ENCODE results near the gene TCF23. TPM values are rescaled to one million over a fixed set of nuclear protein-coding genes. Genes with fewer than 3 reads are reported as not detected.
"Not testable (repeated sequence)": the region's sequence is repeated elsewhere in the genome, so short reads cannot be mapped to it uniquely, and the experiment has no call there.

TCF23 gene
- total RNA-seq, 1 donor from 2014 or later: 0.16 TPM

DNA sequence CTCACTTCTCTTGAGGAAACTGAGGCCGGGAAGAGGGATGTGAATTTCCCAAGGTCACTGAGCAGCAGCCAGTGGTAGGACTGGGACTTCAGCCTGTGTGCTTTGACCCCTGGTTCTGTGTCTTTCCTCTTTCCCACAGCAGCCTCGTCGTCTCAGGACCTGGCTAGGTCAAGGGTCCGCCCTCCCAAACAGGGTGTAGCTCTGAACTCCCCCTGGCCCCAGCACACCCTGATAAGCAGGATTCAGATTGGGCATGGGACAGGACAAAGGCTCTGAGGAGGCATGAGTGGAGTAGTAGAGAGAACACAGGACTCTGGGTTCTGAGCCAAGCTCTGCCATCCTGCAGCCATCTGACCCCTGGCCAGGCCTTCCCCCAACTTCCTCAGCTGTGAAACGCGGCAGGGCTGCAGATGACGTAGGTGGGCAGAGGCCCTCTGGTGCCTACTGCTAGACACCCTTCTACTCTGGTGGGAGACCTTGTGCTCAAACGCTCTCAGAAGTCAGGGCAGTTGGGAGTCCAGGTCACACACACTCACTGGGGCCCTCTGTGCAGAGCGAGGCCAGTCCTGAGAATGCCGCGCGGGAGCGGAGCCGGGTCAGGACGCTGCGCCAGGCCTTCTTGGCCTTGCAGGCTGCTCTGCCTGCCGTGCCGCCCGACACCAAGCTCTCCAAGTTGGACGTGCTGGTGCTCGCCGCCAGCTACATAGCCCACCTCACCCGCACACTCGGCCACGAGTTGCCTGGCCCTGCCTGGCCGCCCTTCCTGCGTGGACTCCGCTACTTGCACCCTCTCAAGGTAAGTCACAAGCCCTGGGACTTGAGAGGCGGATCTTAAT lies 984 bp downstream of the TCF23 start:
- DNase-seq (ENCODE audit: missing footprints) (no peak), ATAC-seq (no peak)
- intact Hi-C loops (cut with DNase I): no loop called here

DNA sequence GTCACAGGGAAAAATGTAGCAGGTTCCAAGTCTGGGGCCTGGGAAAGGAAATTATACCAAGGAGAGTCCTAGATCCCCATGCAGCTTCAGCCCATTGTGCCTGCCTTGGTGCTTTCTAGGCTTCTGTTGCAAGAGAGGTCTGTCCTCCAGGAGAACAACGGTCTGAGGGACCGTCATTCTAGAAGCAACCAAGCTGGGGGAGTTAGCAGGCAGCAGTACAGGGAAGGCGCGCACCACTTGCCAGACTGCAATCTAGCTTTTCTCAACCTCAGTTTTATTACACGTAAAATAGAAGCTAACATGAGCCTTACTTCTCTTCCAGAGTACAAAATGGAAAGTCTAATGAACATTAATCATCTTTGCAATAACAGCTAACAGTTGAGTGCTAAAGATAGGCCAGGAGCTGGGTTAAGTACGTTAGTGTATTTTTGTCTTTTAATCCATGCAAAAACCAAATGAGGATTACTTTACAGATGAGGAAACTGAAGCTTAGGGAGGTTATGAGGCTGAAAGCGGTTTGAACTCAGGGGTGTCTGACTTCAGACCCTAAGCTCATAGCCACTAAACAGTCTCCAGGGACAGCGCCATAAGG lies 1.9 kb downstream of the TCF23 start:
- intact Hi-C loops (cut with DNase I): no loop called here
- no peak for DNase-seq (ENCODE audit: missing footprints)
- no peak for ATAC-seq

DNA sequence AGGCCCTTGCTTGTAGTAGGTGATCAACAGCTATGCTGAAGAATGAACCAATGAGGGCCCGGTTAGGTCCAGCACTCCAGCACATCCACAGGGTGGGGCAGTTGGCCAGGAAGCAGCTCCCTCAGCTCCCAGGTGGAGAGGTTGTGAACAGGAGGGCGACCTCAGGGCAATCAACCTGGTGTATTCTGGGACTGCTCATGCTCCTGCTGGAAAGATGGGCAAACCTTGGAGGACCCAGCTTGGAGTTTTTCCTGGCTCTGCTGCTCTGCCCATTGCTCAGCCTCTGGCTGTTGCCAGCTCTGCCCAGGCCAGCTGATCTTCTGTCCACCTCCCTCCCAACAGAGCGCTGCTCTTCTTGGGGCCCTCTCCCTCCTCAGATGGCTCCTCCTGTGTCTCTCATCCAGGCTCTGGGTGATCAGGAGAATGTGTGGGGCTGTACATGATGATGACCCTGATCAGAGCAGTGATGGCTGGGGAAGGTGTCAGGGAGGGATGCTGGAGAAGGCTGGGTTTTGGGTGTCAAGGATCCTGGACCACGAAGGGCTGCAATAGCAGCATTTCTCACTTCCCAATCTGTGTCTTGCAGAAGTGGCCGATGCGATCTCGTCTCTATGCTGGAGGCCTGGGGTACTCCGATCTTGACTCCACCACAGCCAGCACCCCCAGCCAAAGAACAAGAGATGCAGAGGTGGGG lies 3.4 kb downstream of the TCF23 start:
- intact Hi-C loops (cut with DNase I): no loop called here
- ATAC-seq (no peak), DNase-seq (ENCODE audit: missing footprints) (no peak)

DNA sequence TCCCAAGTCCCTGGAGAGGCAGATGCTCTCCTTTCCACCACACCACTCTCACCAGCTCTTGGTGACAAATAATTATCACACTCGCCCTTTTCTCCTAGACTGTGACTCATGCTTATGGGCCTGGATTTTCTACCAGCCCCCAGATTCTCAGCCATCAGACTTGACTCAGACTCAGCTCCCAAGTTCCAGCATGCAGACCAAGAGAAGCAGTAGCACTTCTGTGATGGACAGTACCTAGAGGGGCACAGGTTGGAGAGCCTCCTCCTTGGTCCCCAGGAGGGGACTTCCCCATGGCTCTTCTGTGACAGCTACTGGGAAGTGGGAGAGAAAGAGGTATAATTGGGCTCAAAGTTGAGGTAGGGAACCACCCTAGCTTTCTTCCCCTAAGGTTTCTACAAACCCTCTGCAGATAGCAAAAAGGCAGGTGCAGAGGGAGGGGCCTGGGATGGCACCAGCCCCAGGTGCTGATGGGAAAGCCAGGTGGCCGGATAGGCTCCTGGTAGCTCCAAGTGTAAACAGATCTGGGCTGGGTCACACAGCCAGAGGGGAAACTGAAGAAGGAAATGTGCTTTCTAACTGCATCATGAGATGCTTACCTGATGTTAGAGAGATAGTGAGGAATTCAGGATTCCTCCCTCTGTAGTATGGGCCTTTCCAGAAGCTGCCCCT lies 4.1 kb downstream of the TCF23 start:
- DNase-seq (ENCODE audit: missing footprints) (no peak), ATAC-seq (no peak)
- intact Hi-C loops (cut with DNase I): no loop called here

DNA sequence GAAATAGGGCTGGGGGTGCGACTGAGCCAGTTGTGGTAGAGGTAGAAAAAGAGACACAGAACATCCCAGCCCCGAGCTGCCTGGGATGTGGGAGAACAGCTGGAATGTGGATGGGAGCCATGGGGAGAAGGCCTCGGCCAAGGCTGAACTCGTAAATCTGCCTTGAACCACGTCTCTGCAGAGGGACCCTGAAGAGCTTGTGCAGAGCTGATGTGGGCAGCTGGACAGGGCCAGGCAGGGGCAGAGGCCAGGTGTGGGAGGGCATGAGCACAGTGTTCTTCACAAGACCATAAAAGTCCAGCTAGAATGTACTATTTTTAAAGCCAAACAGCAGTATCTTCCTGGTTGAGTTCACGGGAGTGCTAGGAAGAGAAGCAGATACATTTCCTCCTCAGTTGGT lies 5.7 kb downstream of the TCF23 start:
- no peak for DNase-seq (ENCODE audit: missing footprints)
- no peak for ATAC-seq

DNA sequence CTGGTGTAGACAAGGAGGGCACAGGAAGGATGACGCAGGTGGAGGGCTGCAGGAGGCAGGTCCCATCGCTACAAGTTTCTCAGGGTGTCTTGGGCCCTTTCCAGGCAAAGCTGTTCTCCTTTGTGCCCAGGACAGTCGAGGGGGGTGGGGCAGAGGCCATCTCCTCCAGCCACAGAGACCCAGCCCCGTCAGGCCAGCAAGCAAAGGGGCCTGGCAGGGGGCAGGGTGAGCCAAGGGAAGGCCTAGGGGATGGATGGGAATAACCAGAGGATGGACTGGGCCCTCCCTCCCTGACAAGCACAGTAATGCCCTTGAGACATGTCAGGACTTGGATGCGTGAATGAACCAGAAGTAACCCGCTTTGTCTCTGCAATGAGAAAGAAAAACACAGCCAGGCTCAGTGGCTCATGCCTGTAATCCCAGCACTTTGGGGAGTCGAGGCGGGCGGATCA lies 6.3 kb downstream of the TCF23 start:
- ATAC-seq (no peak), DNase-seq (ENCODE audit: missing footprints) (no peak)

More for the DNA sequence above, 5.7 kb downstream of the TCF23 start:
- intact Hi-C loops (cut with DNase I): no loop called here

DNA sequence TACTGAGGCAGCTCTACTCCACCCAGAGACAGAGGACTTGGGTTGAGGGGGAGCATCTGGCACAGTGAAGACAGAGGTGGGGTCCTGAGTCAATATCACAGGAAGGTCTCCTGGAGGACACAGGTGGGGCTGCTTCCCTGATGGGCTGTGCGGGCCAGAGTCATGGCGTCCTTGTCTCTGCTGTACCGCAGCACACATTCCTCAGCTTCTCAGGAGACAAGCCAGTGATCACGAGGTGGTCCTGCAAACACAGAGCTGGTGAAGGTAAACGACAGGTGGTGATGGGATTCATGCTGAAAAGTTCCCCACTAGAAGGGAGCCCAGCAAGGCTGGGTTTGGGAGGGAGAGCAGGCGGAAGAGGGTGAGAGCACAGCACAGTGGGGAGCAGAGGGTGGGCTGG lies 9.7 kb downstream of the TCF23 start:
- DNase-seq (ENCODE audit: missing footprints) (no peak), ATAC-seq (no peak)
- intact Hi-C loops (cut with DNase I): no loop called here

More for the DNA sequence above, 6.3 kb downstream of the TCF23 start:
- intact Hi-C loops (cut with DNase I): no loop called here

DNA sequence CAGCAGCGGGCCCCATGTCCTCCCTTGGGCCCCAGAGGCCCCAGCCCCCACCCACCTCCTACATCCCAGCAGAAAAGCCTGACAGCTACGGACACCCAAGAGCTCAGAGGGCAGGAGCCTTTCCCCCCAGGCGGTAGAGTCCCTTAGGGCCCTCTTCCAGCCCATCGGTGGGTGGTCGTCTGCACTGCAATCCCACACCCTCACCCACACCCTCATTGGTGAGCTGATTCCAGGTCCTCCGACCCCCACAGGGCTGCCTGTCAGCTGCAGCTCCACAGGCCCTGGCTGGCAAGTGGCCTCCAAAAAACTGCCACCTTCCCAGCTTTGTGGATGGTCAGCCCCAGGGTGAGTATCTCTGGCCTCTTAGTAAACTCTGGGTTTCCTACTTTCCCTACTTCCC lies 10.5 kb downstream of the TCF23 start:
- DNase-seq (ENCODE audit: missing footprints) (no peak), ATAC-seq (no peak)
- intact Hi-C loops (cut with DNase I): no loop called here

DNA sequence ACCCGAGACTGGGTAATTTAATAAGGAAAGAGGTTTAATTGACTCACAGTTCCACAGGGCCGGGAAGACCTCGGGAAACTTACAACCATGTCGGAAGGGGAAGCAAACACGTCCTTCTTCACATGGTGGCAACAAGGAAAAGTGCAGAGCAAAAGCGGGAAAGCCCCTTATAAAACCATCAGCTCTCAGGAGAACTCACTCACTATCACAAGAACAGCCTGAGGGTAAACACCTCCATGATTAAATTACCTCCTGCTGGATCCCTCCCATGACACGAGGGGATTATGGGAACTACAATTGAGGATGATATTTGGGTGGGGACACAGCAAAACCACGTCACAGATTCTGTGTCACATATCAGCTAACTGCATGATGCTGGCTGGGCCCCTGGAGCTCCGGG lies 11.4 kb downstream of the TCF23 start:
- intact Hi-C loops (cut with DNase I): no loop called here
- ATAC-seq: no peak
- no peak for DNase-seq (ENCODE audit: missing footprints)

DNA sequence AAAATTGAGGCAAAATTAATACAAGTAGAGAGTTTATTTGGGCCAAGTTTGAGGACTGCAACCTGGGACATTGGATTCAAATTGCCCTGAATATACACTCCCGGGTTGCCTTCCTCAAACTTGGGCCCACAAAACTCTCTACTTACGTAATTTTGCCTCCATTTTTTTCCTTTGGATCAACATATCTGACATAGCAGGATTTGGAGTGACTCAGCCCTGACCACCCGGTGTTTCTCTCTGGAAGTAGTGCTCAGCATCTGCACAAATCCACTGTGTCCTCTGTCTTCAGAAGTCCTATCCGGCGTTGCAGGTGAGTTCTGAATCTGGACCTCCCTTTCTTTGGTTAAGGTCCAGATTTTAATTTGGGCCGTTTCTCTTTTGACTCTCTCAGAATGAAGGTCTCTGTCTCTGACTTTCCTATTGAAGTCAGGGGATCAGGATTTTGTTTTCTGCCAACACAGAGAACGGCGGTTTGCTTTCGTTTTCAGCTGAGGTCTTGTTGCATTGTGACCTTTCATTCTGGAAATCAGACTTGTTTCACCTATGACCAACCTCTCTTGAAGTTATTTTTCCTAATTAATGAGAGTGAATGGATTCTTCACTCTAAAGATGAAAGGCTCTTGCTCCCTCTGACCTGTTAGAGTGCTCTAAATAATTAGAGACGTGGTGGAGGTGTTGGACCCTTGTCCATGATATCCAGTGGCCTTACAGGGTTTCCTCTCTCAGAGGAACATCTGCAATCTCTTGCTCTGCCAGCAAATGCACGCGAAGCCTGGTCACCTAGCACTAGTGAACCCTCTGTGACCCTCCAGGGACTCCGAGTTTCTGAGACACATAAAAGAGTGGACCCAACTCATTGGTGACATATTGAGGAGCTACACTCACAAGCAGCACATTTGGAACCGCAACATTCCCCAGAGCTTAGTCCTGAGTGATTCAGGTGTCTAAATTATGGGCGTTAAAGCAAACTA lies 13.6 kb downstream of the TCF23 start:
- no peak for ATAC-seq
- intact Hi-C loops (cut with DNase I): no loop called here
- no peak for DNase-seq (ENCODE audit: missing footprints)

DNA sequence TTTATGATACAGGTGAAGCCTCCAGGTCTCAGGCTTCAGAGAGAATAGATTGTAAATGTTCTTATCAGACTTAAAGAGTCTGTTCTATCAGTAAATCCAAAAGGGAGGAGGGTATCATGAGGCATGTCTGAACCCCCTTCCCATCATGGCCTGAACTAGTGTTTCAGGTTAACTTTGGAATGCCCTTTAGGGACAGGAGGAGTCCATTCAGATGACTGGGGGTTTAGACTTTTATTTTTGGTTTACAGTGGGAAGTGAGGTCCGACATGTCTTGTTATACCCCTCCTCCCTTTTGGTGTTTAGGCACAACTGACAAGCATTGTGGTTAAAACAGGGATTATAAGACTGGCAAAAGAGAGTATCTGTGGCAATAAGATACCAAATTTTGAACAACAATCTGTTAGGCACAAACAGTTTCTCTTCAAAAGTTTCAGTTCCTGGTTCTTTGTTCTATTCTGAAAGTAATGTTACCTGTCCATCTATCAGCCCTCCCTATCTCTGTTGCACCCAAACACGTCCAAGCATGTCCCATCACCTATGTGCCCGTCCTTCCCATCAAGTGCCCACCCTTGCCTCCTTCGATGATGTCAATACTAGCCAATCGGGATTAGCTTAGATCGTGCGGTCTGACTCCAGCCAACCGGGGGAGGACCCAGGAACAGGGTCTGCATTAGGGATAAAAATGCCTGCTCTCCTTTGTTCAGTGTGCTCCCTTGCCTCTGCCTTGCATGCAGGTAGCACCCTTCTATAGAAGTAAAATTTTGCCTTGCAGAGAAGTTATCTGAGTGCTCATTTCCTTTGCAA lies 16.4 kb downstream of the TCF23 start:
- no peak for ATAC-seq
- no peak for DNase-seq (ENCODE audit: missing footprints)
- intact Hi-C loops (cut with DNase I): no loop called here

DNA sequence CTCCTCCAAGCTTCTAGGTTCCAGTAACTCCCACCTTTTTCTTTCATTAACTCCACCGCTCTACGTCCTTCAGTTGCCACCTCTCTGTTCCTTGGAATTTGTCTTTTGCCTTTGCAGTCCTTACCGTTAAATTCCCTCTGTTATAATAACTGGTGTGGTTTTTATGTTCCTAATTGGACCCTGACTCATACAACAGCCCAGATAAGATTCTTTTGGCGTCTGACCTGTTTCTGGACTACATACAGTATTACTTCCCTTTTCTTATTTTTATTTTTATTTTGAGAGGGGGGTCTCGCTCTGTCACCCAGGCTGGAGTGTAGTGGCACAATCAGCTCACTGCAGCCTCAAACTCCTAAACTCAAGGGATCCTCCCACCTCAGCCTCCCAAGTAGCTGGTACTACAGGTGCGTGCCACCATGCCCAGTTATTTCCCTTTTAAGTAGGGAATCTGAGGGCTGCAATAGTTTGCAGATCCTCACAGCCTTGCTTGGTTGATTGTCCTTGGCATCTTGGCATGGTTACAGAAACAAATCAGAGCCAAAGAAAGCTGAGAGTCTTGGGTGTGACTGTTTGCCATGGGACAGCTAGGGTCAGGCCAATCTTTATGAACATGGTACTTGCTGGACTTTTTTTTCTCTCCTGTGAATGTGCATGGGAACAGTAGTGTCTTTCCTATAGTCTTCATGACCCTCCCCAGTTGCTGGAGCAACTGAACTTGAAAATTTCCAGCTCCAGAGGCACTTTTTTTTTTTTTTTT lies 22.0 kb downstream of the TCF23 start:
- intact Hi-C loops (cut with DNase I): no loop called here
- DNase-seq (ENCODE audit: missing footprints) (no peak), ATAC-seq (no peak)

DNA sequence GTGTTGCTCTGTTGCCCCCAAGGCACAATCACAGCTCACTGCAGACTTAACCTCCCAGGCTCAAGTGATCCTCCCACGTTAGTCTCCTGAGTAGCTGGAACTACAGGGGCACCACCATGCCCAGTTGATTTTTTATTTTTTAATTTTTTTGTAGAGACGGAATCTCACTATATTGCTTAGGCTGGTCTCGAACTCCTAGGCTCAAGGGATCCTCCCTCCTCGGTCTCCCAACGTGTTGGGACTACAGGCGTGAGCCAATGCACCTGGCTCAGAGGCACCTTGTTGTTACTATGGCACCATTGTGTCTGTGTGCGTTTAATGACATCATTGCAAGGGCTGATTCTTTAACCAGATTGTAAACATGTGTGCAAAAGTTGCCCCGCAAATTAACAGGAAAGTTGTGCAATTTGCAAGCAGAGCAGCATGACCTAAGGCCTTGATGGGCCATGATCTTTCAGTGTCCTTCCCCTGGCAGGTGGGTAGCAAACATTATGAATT lies 22.6 kb downstream of the TCF23 start:
- ATAC-seq (no peak), DNase-seq (ENCODE audit: missing footprints) (no peak)
- intact Hi-C loops (cut with DNase I): no loop called here

DNA sequence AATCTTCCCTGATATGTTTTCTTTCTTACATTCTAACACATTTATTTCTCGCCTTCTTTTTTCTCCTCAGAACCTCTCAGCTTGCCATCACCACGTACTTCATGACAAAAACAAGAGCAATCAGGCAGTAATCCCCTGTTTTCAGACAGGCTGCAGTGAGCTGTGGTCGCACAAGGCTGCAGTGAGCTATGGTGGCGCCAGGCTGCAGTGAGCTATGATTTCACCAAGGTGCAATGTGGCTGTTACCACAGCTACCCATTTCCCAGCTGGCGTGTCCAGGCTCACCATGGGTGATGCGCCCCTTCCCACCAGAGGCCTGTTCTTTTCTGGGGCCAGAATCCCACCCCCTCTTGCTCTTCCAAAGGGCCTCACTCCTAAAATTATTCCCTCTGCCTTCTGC lies 25.8 kb downstream of the TCF23 start:
- ATAC-seq: no peak
- DNase-seq (ENCODE audit: missing footprints): no peak
- intact Hi-C loops (cut with DNase I): no loop called here

DNA sequence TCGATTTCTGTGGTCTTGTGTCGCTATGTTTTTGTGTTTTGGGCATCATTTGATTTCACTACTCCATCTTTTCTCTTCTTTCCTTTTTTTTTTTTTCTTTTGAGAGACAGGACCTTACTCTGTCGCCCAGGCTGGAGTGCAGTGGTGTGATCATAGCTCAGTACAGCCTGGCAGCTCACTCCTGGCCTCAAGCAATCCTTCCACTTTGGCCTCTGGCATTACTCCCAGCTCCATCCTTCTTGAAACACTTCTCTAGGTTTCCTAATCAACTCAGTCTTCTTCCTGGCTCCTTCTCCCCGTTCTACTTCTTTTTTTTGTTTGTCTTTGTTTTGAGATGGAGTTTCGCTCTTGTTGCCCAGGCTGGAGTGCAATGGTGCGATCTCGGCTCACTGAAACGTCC lies 26.5 kb downstream of the TCF23 start:
- intact Hi-C loops (cut with DNase I): no loop called here
- ATAC-seq: no peak
- DNase-seq (ENCODE audit: missing footprints): no peak

DNA sequence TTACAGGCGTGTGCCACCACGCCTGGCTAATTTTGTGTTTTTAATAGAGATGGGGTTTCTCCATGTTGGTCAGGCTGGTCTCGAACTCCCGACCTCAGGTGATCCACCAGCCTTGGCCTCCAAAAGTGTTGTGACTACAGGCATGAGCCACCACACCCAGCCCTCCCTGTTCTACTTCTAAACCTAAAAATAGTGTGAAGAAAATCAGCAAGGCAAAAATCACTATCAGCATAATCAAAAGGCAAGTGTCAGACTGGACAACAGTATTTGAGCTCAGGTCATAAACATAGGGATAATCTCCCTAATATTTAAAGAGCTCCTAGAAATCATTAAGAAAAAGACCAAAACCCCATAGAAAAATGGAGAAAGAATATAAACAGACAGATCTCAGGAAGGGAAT lies 27.0 kb downstream of the TCF23 start:
- ATAC-seq; DNase-seq (ENCODE audit: missing footprints); intact Hi-C loops (cut with DNase I): not testable (repeated sequence)

Measured in Right ventricle myocardium inferior (tissue), 1 donor.